GM19324 (cell line): Measurements from ENCODE around the gene SLC4A5.

Experiments
- ATAC-seq: cut with Tn5 transposase; IDR thresholded peaks from one replicate; pipeline ENCODE4 v1.9.1; 2021; ENCODE audit warnings: mild to moderate bottlenecking, moderate library complexity; ENCODE audit not compliant: unreplicated experiment, low FRiP score

Gene SLC4A5

GRCh38 chr2:74317701-74318100 lies 25.5 kb downstream of the SLC4A5 start:
- no peak for ATAC-seq

DNA sequence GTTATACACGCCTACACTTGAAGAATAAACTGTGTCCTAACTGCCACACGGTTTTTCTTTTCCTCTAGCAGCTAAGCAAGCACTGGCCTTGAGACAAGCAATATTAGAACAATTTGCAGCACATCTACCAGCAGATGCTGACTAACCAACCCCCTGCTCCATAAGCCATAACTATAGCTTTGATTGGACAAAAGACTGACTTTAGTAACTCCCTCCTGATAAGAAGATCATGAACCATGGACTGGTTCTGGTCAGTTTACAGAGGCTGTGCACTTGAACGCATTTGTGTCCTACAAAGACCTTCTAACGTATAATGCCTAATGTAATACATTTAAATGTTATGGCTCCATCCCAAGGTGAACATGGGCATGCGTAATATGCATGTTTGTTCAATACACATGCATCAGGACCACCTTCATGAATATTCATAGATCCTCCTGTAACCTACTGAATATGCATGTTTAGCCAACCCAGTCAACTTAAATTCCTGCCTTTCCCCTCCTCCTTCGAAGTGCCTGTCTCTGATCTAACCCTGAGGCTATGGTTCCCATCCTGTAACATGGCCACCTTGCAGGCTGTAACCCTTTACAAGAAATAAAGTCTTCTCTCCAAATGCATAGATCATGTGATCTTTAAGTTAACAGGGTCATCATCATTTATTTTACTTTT lies 26.5 kb downstream of the SLC4A5 start:
- no peak for ATAC-seq

DNA sequence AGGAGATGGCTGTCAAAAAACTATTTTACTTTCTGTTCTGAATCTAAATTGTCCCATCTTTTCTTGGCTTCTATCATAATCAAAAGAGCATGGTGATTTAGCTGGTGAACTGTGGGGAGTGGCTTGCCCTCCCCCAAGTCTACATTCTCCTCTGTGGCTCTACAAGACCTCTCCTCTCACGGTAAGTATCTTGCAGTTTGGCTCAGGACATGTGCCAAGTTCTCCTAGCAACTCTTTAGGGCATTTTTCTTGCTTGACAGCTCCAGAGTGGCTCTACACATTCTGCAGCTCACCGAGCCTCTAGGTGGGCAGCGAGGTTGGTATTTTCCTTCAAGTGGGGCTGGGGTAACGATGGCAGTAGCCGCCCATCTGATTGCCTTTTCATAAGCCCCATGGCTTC lies 29.1 kb downstream of the SLC4A5 start:
- ATAC-seq, result no peak

- ATAC-seq, result no peak
Observed at GRCh38 chr2:74313497-74313896, 29.7 kb downstream of the SLC4A5 start.

- ATAC-seq, result no peak
Observed at GRCh38 chr2:74312913-74313312, 30.3 kb downstream of the SLC4A5 start.

DNA sequence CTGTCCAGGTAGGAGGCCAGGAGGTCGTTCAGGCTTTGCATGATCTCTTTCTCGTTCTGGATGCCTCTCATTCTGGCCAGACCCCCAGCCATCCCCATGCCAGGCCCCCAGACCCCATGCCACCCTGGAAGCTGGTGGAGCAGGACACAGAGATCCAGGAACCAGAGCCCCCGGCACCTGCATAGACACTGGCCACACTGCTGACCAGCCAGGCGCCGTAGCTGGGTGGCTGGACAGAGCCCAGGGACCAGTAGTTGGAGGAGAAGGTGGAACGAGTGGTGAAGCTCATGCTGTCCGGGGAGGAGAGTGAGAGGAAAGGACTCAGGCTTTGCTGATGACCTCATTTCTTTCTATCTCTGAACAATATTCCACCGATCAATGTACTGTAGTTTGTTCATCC lies 35.5 kb downstream of the SLC4A5 start:
- no peak for ATAC-seq

DNA sequence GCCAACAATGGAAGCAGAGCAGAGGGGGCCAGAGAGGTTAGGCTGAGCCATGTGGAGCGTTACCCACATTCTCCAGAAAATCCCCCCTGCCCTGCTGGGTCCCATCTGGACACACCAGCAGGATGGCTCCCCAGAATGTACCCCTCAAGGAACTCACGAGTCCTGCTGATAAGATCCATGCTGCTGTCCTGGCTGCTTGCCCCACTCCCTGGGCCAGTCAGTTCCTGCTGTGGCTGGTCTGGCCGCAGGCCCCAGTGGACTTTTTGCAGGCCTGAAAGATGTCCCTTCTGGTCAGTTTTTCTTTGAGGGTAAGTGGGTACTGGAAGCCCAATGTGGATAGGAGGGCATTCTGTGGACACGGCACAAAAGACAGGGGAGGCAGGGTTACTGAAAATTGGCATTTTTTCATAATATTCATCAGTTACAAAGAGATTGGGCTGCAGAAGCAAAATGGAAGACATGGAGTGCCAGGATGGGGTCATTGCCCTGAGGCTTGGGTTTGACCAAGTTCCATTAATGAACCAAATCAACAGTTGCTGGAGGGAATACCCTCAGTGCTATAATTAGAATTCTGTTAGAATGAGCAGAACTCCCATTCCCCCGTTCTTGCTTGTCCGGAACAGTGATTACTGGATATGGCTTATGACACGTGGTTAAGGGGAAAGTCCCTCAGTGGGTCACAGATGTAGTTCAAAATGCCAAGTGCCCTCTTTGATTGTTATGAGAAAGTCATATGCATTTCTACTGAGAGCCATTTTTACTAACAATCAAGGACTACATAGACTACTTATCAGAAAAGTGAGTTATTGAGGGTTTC lies 38.7 kb downstream of the SLC4A5 start:
- ATAC-seq, result no peak

- no peak for ATAC-seq
Observed at GRCh38 chr2:74302865-74303264, 40.4 kb downstream of the SLC4A5 start.

GRCh38 chr2:74301262-74301661 lies 42.0 kb downstream of the SLC4A5 start:
- ATAC-seq, result no peak

- no peak for ATAC-seq
Observed at GRCh38 chr2:74300506-74300905, 42.7 kb downstream of the SLC4A5 start.

DNA sequence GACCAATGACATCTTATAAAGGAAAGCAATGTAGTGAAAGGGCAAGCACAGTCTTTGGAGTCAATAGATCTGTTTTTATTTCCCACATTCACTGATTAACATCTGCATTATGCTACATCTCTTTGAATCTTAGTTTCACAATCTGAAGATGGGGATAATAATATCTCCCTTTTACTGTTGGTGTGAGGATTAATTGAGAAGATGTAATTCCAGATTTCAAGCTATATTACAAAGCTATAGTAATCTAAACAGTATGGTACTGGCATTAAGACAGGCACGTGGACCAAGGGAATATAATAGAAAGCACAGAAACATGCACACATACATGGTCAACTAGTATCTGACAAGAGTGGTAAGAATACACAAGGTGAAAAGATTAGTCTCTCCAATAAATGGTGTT lies 45.3 kb downstream of the SLC4A5 start:
- ATAC-seq, result no peak

- ATAC-seq, result no peak
Observed at GRCh38 chr2:74297391-74297790, 45.8 kb downstream of the SLC4A5 start.

DNA sequence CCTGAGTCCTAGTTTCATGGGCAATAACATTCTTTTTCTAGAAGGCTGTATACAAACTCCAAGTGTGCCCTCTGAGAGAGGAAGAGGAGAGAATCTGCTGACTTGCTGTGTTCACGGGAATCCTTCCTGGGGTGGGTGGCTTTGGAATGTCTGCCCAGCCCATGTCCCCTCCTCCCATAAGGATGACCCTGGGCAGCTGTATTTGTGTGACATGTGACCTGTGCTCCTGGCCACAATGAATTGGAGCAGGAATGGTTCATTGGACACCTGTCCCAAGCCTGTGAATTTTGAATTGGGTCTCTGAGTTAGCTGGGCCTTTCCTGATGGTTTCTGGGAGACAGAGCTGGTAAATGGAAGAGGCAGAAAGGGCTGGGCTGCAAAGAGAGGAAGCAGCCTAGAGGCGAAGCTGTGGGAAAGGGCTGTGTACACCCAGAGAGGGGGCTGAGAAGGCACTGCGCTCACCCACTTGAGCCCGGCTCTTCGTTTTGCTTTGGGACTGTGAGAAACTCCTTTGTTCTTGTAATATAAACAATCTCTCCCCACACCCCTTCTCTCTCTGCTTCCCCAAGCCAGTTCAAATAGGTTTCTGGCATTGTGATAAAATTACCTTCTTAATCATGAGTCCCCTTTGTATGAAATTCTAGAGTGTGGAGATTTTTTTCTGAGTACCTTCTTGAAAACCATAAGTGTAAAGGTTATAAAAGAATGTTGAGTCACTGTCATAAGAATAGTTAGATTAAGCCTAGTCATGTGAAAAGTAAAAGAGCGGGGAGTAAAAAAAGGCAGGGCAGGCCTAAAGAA lies 49.8 kb downstream of the SLC4A5 start:
- ATAC-seq, result no peak

DNA sequence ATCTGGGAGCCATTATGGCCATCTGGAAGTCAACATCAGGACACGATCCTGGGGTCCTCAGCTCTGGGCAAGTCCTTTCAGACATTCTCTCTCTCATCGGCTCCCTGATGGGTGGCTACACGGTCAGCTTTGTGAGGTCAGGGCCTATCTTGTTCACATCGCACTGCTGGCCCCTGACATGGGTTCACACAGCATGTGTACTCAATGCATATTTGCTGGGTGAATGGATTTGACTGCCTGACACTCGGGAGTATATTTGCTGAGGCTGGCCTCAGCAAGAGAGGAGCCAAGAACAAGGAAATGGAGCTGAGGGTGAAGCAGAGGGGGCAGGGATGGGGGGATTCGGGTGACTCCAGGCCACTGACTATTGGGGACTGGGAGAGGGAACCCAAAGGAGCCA lies 50.5 kb downstream of the SLC4A5 start:
- ATAC-seq, result no peak

- no peak for ATAC-seq
Observed at GRCh38 chr2:74291886-74292621, 51.2 kb downstream of the SLC4A5 start.

DNA sequence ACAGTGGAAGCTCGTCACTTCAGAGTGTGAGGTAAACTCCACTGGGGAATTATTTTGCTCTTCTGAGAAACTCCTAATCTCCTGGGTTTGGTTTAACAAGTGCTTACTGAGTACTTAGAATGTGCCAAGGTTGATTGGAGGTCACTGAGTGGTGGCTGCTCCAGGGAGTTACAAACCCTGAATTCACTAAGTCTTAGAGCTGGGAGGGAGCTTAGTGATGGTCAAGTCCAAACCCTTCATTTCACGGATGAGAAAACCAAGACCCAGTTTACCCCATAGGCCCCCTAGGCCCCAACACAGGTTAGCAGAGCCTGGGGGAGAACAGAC lies 52.0 kb downstream of the SLC4A5 start:
- ATAC-seq, result peak; percentile 10

- peak; percentile 56 for ATAC-seq
Observed at GRCh38 chr2:74290466-74291217, 52.6 kb downstream of the SLC4A5 start.

GRCh38 chr2:74290066-74290465 lies 53.1 kb downstream of the SLC4A5 start:
- ATAC-seq, result no peak

DNA sequence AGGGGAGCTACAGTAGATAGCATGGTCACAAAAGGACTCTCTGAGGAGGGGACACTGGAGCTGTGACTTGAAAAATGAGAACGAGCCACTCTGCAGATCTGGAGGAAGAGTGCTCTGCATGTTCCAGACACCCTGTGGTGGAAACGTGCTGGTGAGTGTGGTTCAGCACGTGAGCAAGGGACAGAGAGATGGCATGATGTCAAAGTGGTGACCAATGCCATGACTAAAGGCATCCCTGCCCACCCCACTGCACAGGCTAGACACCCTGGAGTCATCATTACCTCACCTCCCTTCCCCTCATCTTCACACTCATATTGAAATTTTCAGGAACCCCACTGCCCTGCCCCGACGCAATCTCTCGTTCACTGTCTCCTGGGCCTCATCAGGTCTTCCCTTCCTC lies 56.5 kb downstream of the SLC4A5 start:
- ATAC-seq, result no peak
